IMR-90 (cell line): ENCODE results near the gene RNASE1. TPM values are rescaled to one million over a fixed set of nuclear protein-coding genes. Genes with fewer than 3 reads are reported as not detected.

ENCODE experiments used
- ATAC-seq: fragments of 200-7000 bp; cut with Tn5 transposase; 2 replicates; pipeline ENCODE4 v1.9.1; 2020; ENCODE audit warnings: low read depth, mild to moderate bottlenecking, moderate library complexity
- BruUV-seq: library from RNA; stranded (reverse); fragments of 400-500 nt; replicated peaks from 2 replicates; lab custom pipeline; 2021; lab: Mats Ljungman, UMichigan
- CTCF ChIA-PET: fragments of 300-600 bp; formaldehyde crosslinking; extraction: SDS; loops from one replicate; lab custom pipeline; 2021; ENCODE audit warnings: antibody characterized with exemption; lab: Yijun Ruan, JAX
- POLR2A ChIA-PET: fragments of 300-600 bp; sonication (Branson Sonifier 250); formaldehyde crosslinking; loops from one replicate; lab custom pipeline; 2022; ENCODE audit warnings: antibody characterized with exemption; ENCODE audit not compliant: unreplicated experiment; lab: Charles Lee
- DNase-seq: peaks from one replicate; pipeline ENCODE4 v3.0.0; 2013
- H2AFZ ChIP-seq: replicated peaks from 2 replicates; pipeline ENCODE3; 2013; ENCODE audit warnings: low read length, mild to moderate bottlenecking; ENCODE audit not compliant: poor library complexity
- H2AK5ac ChIP-seq: 2 replicates; pipeline ENCODE4 v1.6.1; 2013; ENCODE audit warnings: low read depth, low read length, inconsistent platforms
- H2AK9ac ChIP-seq: replicated peaks from 2 replicates; pipeline ENCODE3; 2013; ENCODE audit warnings: mild to moderate bottlenecking, low read depth, low read length, moderate library complexity; ENCODE audit not compliant: poor library complexity
- H2BK120ac ChIP-seq: 2 replicates; pipeline ENCODE4 v1.6.1; 2013; ENCODE audit warnings: low read depth, low read length, inconsistent platforms
- H2BK15ac ChIP-seq: 3 replicates; pipeline ENCODE4 v1.6.1; 2013; ENCODE audit warnings: low read depth, low read length, inconsistent platforms
- H2BK20ac ChIP-seq: 2 replicates; pipeline ENCODE4 v1.6.1; 2013; ENCODE audit warnings: low read depth, mild to moderate bottlenecking, inconsistent platforms, low read length, moderate library complexity
- H2BK5ac ChIP-seq: 2 replicates; pipeline ENCODE4 v1.6.1; 2013; ENCODE audit warnings: mild to moderate bottlenecking, low read depth, low read length, inconsistent platforms; ENCODE audit not compliant: poor library complexity, severe bottlenecking
- H3K14ac ChIP-seq: replicated peaks from 2 replicates; pipeline ENCODE4 v1.6.1; 2013; ENCODE audit warnings: low read depth, low read length, inconsistent platforms
- H3K18ac ChIP-seq: 2 replicates; pipeline ENCODE4 v1.6.1; 2013; ENCODE audit warnings: low read depth, low read length, control low read depth
- H3K23ac ChIP-seq: 2 replicates; pipeline ENCODE4 v1.6.1; 2013; ENCODE audit warnings: low read depth, low read length, inconsistent platforms
- H3K27ac ChIP-seq: 2 replicates; pipeline ENCODE4 v1.5.1; 2013; ENCODE audit warnings: mild to moderate bottlenecking, control low read depth, low read length; ENCODE audit not compliant: insufficient read depth
- H3K27me3 ChIP-seq: 2 replicates; pipeline ENCODE4 v1.6.1; 2013; ENCODE audit warnings: low read length; ENCODE audit not compliant: control insufficient read depth, insufficient read depth
- H3K36me3 ChIP-seq: 2 replicates; pipeline ENCODE4 v1.6.1; 2013; ENCODE audit warnings: low read length, mixed read lengths; ENCODE audit not compliant: control insufficient read depth, insufficient read depth
- H3K4ac ChIP-seq: 2 replicates; pipeline ENCODE4 v1.6.1; 2013; ENCODE audit warnings: low read depth, low read length, inconsistent platforms
- H3K4me1 ChIP-seq: 2 replicates; pipeline ENCODE4 v1.6.1; 2013; ENCODE audit warnings: low read length, mixed read lengths; ENCODE audit not compliant: control insufficient read depth, insufficient read depth
- H3K4me2 ChIP-seq: 2 replicates; pipeline ENCODE4 v1.6.1; 2013; ENCODE audit warnings: low read depth, mild to moderate bottlenecking, control low read depth, low read length, moderate library complexity
- H3K4me3 ChIP-seq: 2 replicates; pipeline ENCODE4 v1.5.1; 2013; ENCODE audit warnings: low read depth, mild to moderate bottlenecking, control low read depth, low read length, moderate library complexity; ENCODE audit not compliant: insufficient read depth
- H3K56ac ChIP-seq: 2 replicates; pipeline ENCODE4 v1.6.1; 2013; ENCODE audit warnings: low read length, inconsistent platforms; ENCODE audit not compliant: insufficient read depth; ENCODE audit errors: extremely low read depth
- H3K79me1 ChIP-seq, 2 experiments: 2 replicates each; pipeline ENCODE4 v1.6.1; 2013; ENCODE audit warnings: low read length in 2 of 2, inconsistent platforms in 1 of 2, low read depth in 1 of 2
- H3K9ac ChIP-seq: 2 replicates; pipeline ENCODE4 v1.6.1; 2013; ENCODE audit warnings: low read depth, low read length, control low read depth
- H3K9me1 ChIP-seq: 2 replicates; pipeline ENCODE4 v1.6.1; 2013; ENCODE audit warnings: low read length, inconsistent platforms; ENCODE audit not compliant: insufficient read depth
- H3K9me3 ChIP-seq: 2 replicates; pipeline ENCODE4 v1.6.1; 2013; ENCODE audit warnings: low read length; ENCODE audit not compliant: control insufficient read depth, insufficient read depth
- H4K20me1 ChIP-seq: 2 replicates; pipeline ENCODE4 v1.6.1; 2013; ENCODE audit warnings: low read length, inconsistent platforms; ENCODE audit not compliant: insufficient read depth
- H4K5ac ChIP-seq: 2 replicates; pipeline ENCODE4 v1.6.1; 2013; ENCODE audit warnings: mild to moderate bottlenecking, low read depth, low read length, control low read depth
- H4K8ac ChIP-seq, 2 experiments: 2 replicates each; pipeline ENCODE4 v1.6.1; 2013; ENCODE audit warnings: low read depth in 2 of 2, low read length in 2 of 2, control low read depth in 1 of 2, inconsistent platforms in 1 of 2
- H4K91ac ChIP-seq: 2 replicates; pipeline ENCODE4 v1.6.1; 2013; ENCODE audit warnings: low read depth, low read length, inconsistent platforms; ENCODE audit not compliant: insufficient read depth
- BHLHE40 ChIP-seq: fragments of 150-350 bp; IDR thresholded peaks from 2 replicates; pipeline ENCODE4 v1.6.1; 2016; ENCODE audit warnings: mild to moderate bottlenecking, low read depth, low read length
- CEBPB ChIP-seq: IDR thresholded peaks from 2 replicates; pipeline ENCODE4 v1.6.1; 2012; ENCODE audit warnings: low read depth, low read length, improper control_type of control experiment
- CHD1 ChIP-seq: IDR thresholded peaks from 2 replicates; pipeline ENCODE4 v1.6.1; 2012; ENCODE audit warnings: low read depth, low read length, improper control_type of control experiment
- FOS ChIP-seq: fragments of 150-350 bp; IDR thresholded peaks from 2 replicates; pipeline ENCODE4 v1.6.1; 2016; ENCODE audit warnings: low read depth, low read length
- MAFK ChIP-seq: IDR thresholded peaks from 2 replicates; pipeline ENCODE4 v1.6.1; 2012; ENCODE audit warnings: low read depth, low read length, improper control_type of control experiment
- MAZ ChIP-seq: IDR thresholded peaks from 2 replicates; pipeline ENCODE4 v1.6.1; 2012; ENCODE audit warnings: low read depth, mild to moderate bottlenecking, low read length, improper control_type of control experiment, moderate library complexity, borderline replicate concordance
- MXI1 ChIP-seq: IDR thresholded peaks from 2 replicates; pipeline ENCODE4 v1.6.1; 2012; ENCODE audit warnings: low read depth, mild to moderate bottlenecking, low read length, moderate library complexity, borderline replicate concordance
- NFE2L2 ChIP-seq: fragments of 150-350 bp; IDR thresholded peaks from 2 replicates; pipeline ENCODE4 v1.6.1; 2016; ENCODE audit warnings: low read depth, mild to moderate bottlenecking, low read length
- POLR2A ChIP-seq: IDR thresholded peaks from 2 replicates; pipeline ENCODE4 v1.6.1; 2012; ENCODE audit warnings: mild to moderate bottlenecking, low read depth, low read length
- RAD21 ChIP-seq: IDR thresholded peaks from 2 replicates; pipeline ENCODE4 v1.6.1; 2012; ENCODE audit warnings: low read length, improper control_type of control experiment
- RCOR1 ChIP-seq: IDR thresholded peaks from 2 replicates; pipeline ENCODE4 v1.6.1; 2012; ENCODE audit warnings: mild to moderate bottlenecking, low read length, improper control_type of control experiment; ENCODE audit not compliant: insufficient replicate concordance
- RFX5 ChIP-seq: IDR thresholded peaks from 2 replicates; pipeline ENCODE4 v1.8.0; 2012; ENCODE audit warnings: low read depth, mild to moderate bottlenecking, low read length, moderate library complexity
- SMC3 ChIP-seq: fragments of 150-350 bp; IDR thresholded peaks from 2 replicates; pipeline ENCODE4 v1.6.1; 2016; ENCODE audit warnings: low read depth, mild to moderate bottlenecking, antibody characterized with exemption, low read length, moderate library complexity
- WGBS, 2 experiments: methylation state at CpG; one replicate each; pipeline versions ENCODE4 v1.1.5 to v1.1.7; 2013; ENCODE audit warnings: missing lambda C conversion rate in 2 of 2; ENCODE audit not compliant: insufficient read length in 1 of 2; ENCODE audit errors: extremely low coverage in 2 of 2; 5-methylcytosine and 5-hydroxymethylcytosine counted together
- dilution Hi-C: fragments of 300-500 bp; cut with HindIII; formaldehyde crosslinking; loops from one replicate; pipeline ENCODE4 v1.14.3; 2018; ENCODE audit warnings: low sequenced_read_pairs; ENCODE audit not compliant: unreplicated experiment
- in situ Hi-C: fragments of 300-500 bp; cut with MboI; formaldehyde crosslinking; loops from 3 replicates; pipeline ENCODE4 v1.14.3; 2019; ENCODE audit warnings: low sequenced_read_pairs, inconsistent platforms, mixed read lengths
- intact Hi-C: fragments of 100-400 bp; cut with micrococcal nuclease; formaldehyde crosslinking; loops from 2 replicates; pipeline ENCODE4 v1.10.0; 2022
- polyA plus RNA-seq, 3 experiments: library from polyadenylated mRNA; depleted of rRNA; stranded (reverse); fragments of >200 nt; gene quantifications; 2 replicates each; pipeline ENCODE4 v1.2.3, GENCODE V29; 2012; ENCODE audit warnings: low replicate concordance in 1 of 3
- total RNA-seq: library from RNA; depleted of rRNA; stranded (reverse); fragments of >200 nt; gene quantifications from 2 replicates; pipeline ENCODE4 v1.2.3, GENCODE V29; 2012
- TF ChIP-seq, protein P1 (sequence below): fragments of 150-350 bp; IDR thresholded peaks from 2 replicates; pipeline ENCODE4 v1.6.1; 2016; ENCODE audit warnings: low read depth, mild to moderate bottlenecking, low read length, moderate library complexity, borderline replicate concordance
- TF ChIP-seq, protein P2 (sequence below): fragments of 150-350 bp; IDR thresholded peaks from 2 replicates; pipeline ENCODE4 v1.6.1; 2017; ENCODE audit warnings: mild to moderate bottlenecking, antibody characterized with exemption, low read length, low read depth
- TF ChIP-seq, protein P3 (sequence below): conservative IDR thresholded peaks from 2 replicates; pipeline ENCODE4 v1.5.1; 2012; ENCODE audit warnings: mild to moderate bottlenecking, low read depth, low read length, improper control_type of control experiment

Gene RNASE1
- total and polyA plus RNA-seq, 2 of the 4 experiments (the other 2 are of a cell fraction) = not detected

DNA sequence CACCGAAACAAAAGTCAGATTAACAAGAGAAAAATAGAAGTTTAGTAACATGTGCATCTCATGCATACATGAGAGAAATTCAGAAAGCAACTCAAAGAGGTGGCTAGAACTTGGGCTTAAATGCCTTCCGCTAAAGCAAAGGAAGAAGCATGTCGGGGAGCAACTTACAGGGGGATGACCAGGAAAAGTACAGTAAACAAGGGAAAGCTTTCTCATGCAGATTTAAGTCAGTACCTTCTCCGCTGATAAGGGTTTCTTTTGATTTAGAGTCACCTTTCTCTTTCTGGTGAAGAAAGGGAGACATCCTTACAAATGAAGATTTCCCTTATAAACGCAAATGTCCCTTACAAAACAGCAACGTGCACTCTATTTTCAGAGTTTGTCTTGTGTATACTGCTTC is 27.6 kb downstream of the RNASE1 start:
- Histone ChIP-seq H2AK9ac (no peak overlapping the region), H3K23ac (no peak overlapping the region), H2BK15ac (no peak overlapping the region), H3K4me3 (no peak overlapping the region), H4K8ac (no peak overlapping the region), H3K36me3 (no peaks in the 10 kb centered on the region), H3K27me3 (no peaks in the 10 kb centered on the region), H3K56ac (no peak overlapping the region), H2BK20ac (no peak overlapping the region), H3K9me1 (no peaks in the 10 kb centered on the region), H3K14ac (no peak overlapping the region), H4K20me1 (no peaks in the 10 kb centered on the region), H3K4me1 (no peaks in the 10 kb centered on the region), H2AFZ (no peak overlapping the region), H3K9ac (no peak overlapping the region), H2AK5ac (no peak overlapping the region), H3K27ac (no peak overlapping the region), H3K4me2 (no peak overlapping the region), H3K18ac (no peak overlapping the region), H3K79me1 (no peaks in the 10 kb centered on the region), H2BK5ac (no peak overlapping the region), H3K4ac (no peak overlapping the region), H4K5ac (no peak overlapping the region), H2BK120ac (no peak overlapping the region), H4K91ac (no peak overlapping the region), H3K9me3 (no peaks in the 10 kb centered on the region)
- POLR2A ChIA-PET = no interaction called here
- CTCF ChIA-PET = no interaction called here
- TF ChIP-seq RFX5 = no peak
- TF ChIP-seq MAFK = no peak
- TF ChIP-seq, protein P1, sequence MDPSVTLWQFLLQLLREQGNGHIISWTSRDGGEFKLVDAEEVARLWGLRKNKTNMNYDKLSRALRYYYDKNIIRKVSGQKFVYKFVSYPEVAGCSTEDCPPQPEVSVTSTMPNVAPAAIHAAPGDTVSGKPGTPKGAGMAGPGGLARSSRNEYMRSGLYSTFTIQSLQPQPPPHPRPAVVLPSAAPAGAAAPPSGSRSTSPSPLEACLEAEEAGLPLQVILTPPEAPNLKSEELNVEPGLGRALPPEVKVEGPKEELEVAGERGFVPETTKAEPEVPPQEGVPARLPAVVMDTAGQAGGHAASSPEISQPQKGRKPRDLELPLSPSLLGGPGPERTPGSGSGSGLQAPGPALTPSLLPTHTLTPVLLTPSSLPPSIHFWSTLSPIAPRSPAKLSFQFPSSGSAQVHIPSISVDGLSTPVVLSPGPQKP = no peak
- TF ChIP-seq CEBPB = no peak
- no peak for TF ChIP-seq RAD21
- TF ChIP-seq POLR2A = no peak
- TF ChIP-seq FOS = no peak
- TF ChIP-seq SMC3 = no peak
- TF ChIP-seq MAZ = no peak
- TF ChIP-seq NFE2L2 = no peak
- TF ChIP-seq, protein P2, sequence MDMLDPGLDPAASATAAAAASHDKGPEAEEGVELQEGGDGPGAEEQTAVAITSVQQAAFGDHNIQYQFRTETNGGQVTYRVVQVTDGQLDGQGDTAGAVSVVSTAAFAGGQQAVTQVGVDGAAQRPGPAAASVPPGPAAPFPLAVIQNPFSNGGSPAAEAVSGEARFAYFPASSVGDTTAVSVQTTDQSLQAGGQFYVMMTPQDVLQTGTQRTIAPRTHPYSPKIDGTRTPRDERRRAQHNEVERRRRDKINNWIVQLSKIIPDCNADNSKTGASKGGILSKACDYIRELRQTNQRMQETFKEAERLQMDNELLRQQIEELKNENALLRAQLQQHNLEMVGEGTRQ = no peak
- TF ChIP-seq, protein P3, sequence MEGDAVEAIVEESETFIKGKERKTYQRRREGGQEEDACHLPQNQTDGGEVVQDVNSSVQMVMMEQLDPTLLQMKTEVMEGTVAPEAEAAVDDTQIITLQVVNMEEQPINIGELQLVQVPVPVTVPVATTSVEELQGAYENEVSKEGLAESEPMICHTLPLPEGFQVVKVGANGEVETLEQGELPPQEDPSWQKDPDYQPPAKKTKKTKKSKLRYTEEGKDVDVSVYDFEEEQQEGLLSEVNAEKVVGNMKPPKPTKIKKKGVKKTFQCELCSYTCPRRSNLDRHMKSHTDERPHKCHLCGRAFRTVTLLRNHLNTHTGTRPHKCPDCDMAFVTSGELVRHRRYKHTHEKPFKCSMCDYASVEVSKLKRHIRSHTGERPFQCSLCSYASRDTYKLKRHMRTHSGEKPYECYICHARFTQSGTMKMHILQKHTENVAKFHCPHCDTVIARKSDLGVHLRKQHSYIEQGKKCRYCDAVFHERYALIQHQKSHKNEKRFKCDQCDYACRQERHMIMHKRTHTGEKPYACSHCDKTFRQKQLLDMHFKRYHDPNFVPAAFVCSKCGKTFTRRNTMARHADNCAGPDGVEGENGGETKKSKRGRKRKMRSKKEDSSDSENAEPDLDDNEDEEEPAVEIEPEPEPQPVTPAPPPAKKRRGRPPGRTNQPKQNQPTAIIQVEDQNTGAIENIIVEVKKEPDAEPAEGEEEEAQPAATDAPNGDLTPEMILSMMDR = no peak
- TF ChIP-seq RCOR1 = no peak
- TF ChIP-seq MXI1 = no peak
- TF ChIP-seq CHD1 = no peak
- no peak for TF ChIP-seq BHLHE40
- dilution Hi-C loops = no loop called here
- in situ Hi-C loops = no loop called here
- 100% methylated on average over 1 of the region's 6 CpGs; no CpG with 5 or more reads in 1 of the 2 experiments for WGBS, 2 experiments
- intact Hi-C loops = no loop called here
- ATAC-seq = no peak
- no peak for DNase-seq
- no TSS peak for BruUV-seq
